Activated T-cell treated with anti-CD3 and anti-CD28 coated beads, Interleukin-2, amount 50 U/mL, for 72 hours (primary cell): Measurements from ENCODE around the gene GTPBP4. TPM values are rescaled to one million over a fixed set of nuclear protein-coding genes. Genes with fewer than 3 reads are reported as not detected.

Source experiments
- ATAC-seq, 2 donors: fragments of 150-1000 bp; cut with Tn5 transposase; replicated peaks in 1 of 2; 2 replicates each; pipeline ENCODE4 v1.10.0; 2021; ENCODE audit warnings: moderate library complexity in 2 of 2, mild to moderate bottlenecking in 1 of 2
- DNase-seq, 2 donors: peaks; one replicate each; pipeline ENCODE4 v3.0.0; 2021 to 2022; ENCODE audit warnings: mixed read lengths in 1 of 2
- H3K27ac Mint-ChIP-seq: one replicate; pipeline ENCODE4 v1.8.0; 2022; ENCODE audit warnings: mild to moderate bottlenecking, moderate library complexity, mixed read lengths
- H3K27me3 Mint-ChIP-seq: one replicate; pipeline ENCODE4 v1.8.0; 2022; ENCODE audit warnings: low read depth, mixed read lengths
- H3K36me3 Mint-ChIP-seq, 2 donors: one replicate each; pipeline ENCODE4 v1.8.0; 2022; ENCODE audit warnings: mixed read lengths in 2 of 2, mild to moderate bottlenecking in 1 of 2; ENCODE audit not compliant: insufficient read depth in 2 of 2
- H3K4me1 Mint-ChIP-seq: one replicate; pipeline ENCODE4 v1.8.0; 2022; ENCODE audit warnings: low read depth, mixed read lengths
- H3K4me3 Mint-ChIP-seq, 2 donors: one replicate each; pipeline ENCODE4 v1.8.0; 2022; ENCODE audit warnings: mild to moderate bottlenecking in 2 of 2, mixed read lengths in 2 of 2, moderate library complexity in 2 of 2
- H3K9me3 Mint-ChIP-seq, 2 donors: one replicate each; pipeline ENCODE4 v1.8.0; 2022; ENCODE audit warnings: mixed read lengths in 2 of 2
- total RNA-seq, 2 donors: library from RNA; stranded (reverse); gene quantifications; one replicate each; pipeline ENCODE4 v1.2.3, GENCODE V29; 2022

The GTPBP4 gene
- total RNA-seq, 2 donors from 2014 or later, result 76.9 to 78.1 TPM

DNA sequence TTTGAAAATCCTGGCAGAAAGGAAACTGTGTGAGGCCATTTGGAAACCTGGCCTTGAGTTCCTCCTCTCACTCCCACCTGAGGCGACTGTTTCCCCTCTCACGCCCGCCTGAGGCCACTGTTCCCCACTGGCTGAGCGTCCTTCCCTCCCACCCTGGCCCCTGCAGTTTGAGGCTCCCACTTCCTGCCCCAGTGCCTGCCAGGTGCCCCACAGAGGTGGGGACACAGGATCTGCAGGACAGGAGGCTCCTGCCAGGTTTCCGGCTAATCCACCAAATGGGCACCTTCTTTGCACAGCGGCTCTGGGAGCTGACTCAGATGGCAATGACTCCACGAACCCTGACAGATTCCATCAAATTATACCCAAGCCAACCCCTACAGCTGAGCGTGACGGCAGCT, 32.4 kb upstream of the GTPBP4 start:
- Mint-ChIP-seq H3K9me3 (no peaks in the 10 kb centered on the region), H3K4me3 (no peak overlapping the region), H3K4me1 (no peaks in the 10 kb centered on the region), H3K27ac (no peak overlapping the region), H3K27me3 (peaks cover 4% of the 10 kb centered on the region), H3K36me3 (no peaks in the 10 kb centered on the region)
- ATAC-seq (no peak), DNase-seq (no peak)

GRCh38 chr10:958106-958505, 30.1 kb upstream of the GTPBP4 start:
- Mint-ChIP-seq H3K4me3 (no peak overlapping the region), H3K9me3 (no peaks in the 10 kb centered on the region), H3K27ac (no peak overlapping the region), H3K27me3 (no peaks in the 10 kb centered on the region), H3K36me3 (no peaks in the 10 kb centered on the region), H3K4me1 (no peaks in the 10 kb centered on the region)
- no peak for DNase-seq
- no peak for ATAC-seq

GRCh38 chr10:958856-959255, 29.4 kb upstream of the GTPBP4 start:
- Mint-ChIP-seq H3K27me3 (no peaks in the 10 kb centered on the region), H3K4me1 (no peaks in the 10 kb centered on the region), H3K36me3 (no peaks in the 10 kb centered on the region), H3K9me3 (no peaks in the 10 kb centered on the region), H3K4me3 (no peak overlapping the region), H3K27ac (no peak overlapping the region)
- no peak for DNase-seq
- no peak for ATAC-seq

DNA sequence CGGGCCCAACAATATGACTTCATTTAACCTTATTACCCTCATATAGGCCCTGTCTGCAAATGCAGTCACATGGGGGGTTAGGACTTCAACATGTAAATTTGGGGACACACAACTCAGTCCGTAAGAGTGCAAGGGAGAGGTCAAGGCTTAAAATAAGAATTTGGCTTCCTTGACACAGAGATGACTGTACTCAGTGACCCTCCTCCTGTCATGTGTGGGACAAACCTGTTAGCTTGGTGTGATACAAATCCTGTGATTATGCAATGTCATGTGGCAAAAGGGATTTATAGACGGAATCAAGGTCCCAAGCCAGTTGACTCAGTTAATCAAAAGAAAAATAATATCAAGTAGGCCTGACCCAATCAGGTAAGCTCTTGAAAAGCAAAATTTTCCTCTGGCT, 25.9 kb upstream of the GTPBP4 start:
- ATAC-seq, result no peak
- H3K36me3 Mint-ChIP-seq, result no peaks in the 10 kb centered on the region
- no peak for DNase-seq
- H3K27me3 Mint-ChIP-seq, result no peaks in the 10 kb centered on the region
- no peak overlapping the region for H3K27ac Mint-ChIP-seq
- peaks cover 5% of the 10 kb centered on the region for H3K4me1 Mint-ChIP-seq
- peaks cover 1 to 5% of the 10 kb centered on the region in 2 donors for H3K9me3 Mint-ChIP-seq
- no peak overlapping the region for H3K4me3 Mint-ChIP-seq

- no peaks in the 10 kb centered on the region for H3K36me3 Mint-ChIP-seq
- ATAC-seq (no peak), DNase-seq (no peak)
- peaks cover under 1% of the 10 kb centered on the region for H3K27me3 Mint-ChIP-seq
- H3K4me1 Mint-ChIP-seq, result peaks cover 6% of the 10 kb centered on the region
- H3K4me3 Mint-ChIP-seq, result no peak overlapping the region
- no peak overlapping the region for H3K27ac Mint-ChIP-seq
- peaks cover 1 to 5% of the 10 kb centered on the region in 2 donors for H3K9me3 Mint-ChIP-seq
Observed at GRCh38 chr10:963186-963585, 25.0 kb upstream of the GTPBP4 start.

GRCh38 chr10:963655-964054, 24.6 kb upstream of the GTPBP4 start:
- H3K36me3 Mint-ChIP-seq, result no peaks in the 10 kb centered on the region
- H3K4me1 Mint-ChIP-seq, result peaks cover 6% of the 10 kb centered on the region
- no peak overlapping the region for H3K4me3 Mint-ChIP-seq
- peaks cover 5% of the 10 kb centered on the region for H3K27me3 Mint-ChIP-seq
- no peak overlapping the region for H3K27ac Mint-ChIP-seq
- peaks cover 1 to 5% of the 10 kb centered on the region in 2 donors for H3K9me3 Mint-ChIP-seq
- ATAC-seq (no peak), DNase-seq (no peak)

- H3K27ac Mint-ChIP-seq, result no peak overlapping the region
- DNase-seq, result no peak
- H3K9me3 Mint-ChIP-seq, result peaks cover 1 to 5% of the 10 kb centered on the region in 2 donors
- no peak for ATAC-seq
- H3K36me3 Mint-ChIP-seq, result no peaks in the 10 kb centered on the region
- H3K4me1 Mint-ChIP-seq, result peaks cover 6% of the 10 kb centered on the region
- H3K4me3 Mint-ChIP-seq, result no peak overlapping the region
- H3K27me3 Mint-ChIP-seq, result peaks cover 13% of the 10 kb centered on the region
Observed at GRCh38 chr10:964321-964987, 23.8 kb upstream of the GTPBP4 start.

DNA sequence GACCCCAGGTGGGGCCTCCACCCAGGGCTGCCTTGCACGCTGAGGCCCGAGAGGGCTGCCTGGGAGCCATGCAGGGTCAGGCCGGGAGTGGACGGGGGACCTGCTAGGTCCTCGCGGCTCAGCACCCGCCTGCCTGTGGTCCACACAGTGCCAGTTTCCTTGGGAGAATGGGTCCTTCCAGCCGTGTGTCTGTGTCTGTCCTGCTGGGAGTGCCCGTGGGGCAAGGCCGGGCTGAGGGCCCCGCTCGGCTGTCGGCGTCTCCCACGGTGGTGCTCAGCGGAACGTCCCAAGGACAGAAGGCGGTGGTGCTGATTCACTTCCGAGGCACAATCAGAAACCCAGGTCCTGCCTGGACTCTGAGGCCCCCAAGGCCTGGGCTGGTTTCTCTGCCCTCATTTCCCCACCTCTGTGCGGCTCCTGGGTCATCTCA, 23.2 kb upstream of the GTPBP4 start:
- ATAC-seq (no peak), DNase-seq (no peak)
- H3K36me3 Mint-ChIP-seq, result no peaks in the 10 kb centered on the region
- H3K27ac Mint-ChIP-seq, result no peak overlapping the region
- peaks cover 1 to 5% of the 10 kb centered on the region in 2 donors for H3K9me3 Mint-ChIP-seq
- H3K4me1 Mint-ChIP-seq, result peaks cover 6% of the 10 kb centered on the region
- peaks cover 18% of the 10 kb centered on the region for H3K27me3 Mint-ChIP-seq
- no peak overlapping the region for H3K4me3 Mint-ChIP-seq

DNA sequence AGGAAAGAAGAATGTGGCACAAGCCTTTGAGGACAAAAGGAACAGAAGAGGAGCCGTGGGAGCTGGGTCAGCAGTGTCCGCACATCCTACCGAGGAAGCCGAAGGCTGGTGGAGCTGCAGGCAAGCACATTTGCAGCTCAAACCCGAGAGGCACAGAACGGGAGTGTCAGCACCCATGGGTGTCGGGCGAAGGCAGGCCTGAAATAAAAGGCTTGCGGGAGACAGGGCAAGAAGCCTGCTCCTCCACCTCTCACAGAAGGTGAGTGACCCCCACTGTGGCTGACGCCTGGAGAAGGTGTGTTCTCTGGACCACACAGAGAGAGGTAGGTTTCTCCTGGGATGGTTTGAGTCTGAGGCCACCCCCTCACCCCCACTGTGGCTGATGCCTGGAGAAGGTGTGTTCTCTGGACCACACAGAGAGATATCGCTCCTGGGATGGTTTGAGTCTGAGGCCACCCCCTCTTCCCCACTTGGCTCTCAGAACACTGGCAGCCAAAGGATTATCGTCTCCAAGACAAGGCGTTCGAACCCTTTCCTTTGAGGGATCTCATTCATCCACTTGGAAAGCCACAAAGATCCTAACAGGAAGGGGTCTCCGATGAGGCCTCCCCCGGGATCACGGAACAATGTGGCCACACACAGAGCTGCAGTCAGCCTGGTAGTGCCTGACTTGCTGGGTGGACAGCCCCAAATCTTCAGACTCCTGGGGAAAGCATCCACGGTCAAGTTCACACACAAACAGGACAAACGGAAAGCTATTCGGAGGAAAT, 21.6 kb upstream of the GTPBP4 start:
- DNase-seq (no peak), ATAC-seq (no peak)
- Mint-ChIP-seq H3K27ac (no peak overlapping the region), H3K36me3 (no peaks in the 10 kb centered on the region), H3K9me3 (peaks cover 1 to 5% of the 10 kb centered on the region in 2 donors), H3K27me3 (peaks cover 19% of the 10 kb centered on the region), H3K4me1 (peaks cover 6% of the 10 kb centered on the region), H3K4me3 (no peak overlapping the region)

DNA sequence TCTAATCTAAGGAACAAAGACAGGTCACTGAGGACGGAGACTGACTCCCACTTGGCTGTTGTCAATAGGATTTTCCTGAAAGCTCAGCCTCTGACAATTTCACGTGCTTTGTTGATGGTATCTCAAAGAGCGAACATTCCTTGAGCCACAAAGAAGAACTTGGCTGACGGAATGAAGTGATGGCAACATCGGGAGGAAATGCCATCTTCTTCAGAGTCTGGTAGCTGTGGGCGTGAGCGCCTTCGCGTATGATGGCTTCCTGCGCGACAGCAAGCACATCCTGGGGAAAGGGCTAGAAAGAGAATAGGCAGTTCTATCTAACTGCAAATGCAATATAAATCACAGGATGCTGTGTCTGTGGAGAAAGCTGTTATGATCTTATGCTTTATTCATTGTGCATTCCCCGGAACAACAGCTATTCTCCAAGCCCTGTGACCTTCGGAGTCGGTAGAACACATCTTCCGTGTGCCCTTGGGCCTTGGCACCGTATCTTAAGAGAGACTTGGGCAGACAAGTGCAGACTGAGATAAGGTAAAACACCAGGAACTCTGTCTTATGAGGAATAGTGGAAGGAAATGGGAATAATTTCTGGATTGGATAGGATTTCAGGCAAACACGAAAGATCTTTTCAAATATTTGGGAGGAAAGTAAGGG, 19.6 kb upstream of the GTPBP4 start:
- H3K27me3 Mint-ChIP-seq, result peaks cover 19% of the 10 kb centered on the region
- DNase-seq (no peak), ATAC-seq (no peak)
- H3K4me3 Mint-ChIP-seq, result no peak overlapping the region
- H3K4me1 Mint-ChIP-seq, result peaks cover 6% of the 10 kb centered on the region
- H3K27ac Mint-ChIP-seq, result no peak overlapping the region
- peaks cover 1 to 5% of the 10 kb centered on the region in 2 donors for H3K9me3 Mint-ChIP-seq
- no peaks in the 10 kb centered on the region for H3K36me3 Mint-ChIP-seq

DNA sequence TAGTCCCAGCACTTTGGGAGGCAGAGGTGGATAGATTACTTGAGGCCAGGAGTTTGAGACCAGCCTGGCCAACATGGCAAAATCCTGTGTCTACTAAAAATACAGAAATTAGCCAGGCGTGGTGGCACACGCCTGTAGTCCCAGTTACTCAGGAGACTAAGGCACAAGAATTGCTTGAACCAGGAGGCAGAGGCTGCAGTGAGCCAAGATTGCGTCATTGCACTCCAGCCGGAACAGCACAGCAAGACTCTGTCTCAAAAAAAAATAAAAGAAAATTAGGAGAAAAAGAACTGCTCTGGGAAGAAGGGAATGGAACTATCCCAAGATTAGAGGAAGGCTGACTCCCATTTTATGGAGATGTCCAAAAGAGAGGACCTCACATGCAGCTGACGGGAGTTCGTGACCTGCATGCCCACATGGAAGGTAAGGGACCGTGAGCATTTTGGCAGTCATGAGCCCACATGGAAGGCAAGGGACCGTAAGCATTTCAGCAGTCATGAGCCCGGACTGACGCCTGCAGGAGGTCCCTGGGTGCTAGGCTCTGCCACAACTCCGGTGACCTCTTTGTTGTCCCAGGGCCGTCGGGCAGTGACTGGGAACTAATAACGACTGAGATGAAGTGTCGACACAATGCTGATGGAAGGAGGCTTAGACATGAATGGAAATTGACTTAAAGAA, 18.6 kb upstream of the GTPBP4 start:
- H3K27me3 Mint-ChIP-seq, result peaks cover 19% of the 10 kb centered on the region
- H3K4me3 Mint-ChIP-seq, result no peak overlapping the region
- ATAC-seq (no peak), DNase-seq (no peak)
- H3K36me3 Mint-ChIP-seq, result no peaks in the 10 kb centered on the region
- peaks cover 1 to 5% of the 10 kb centered on the region in 2 donors for H3K9me3 Mint-ChIP-seq
- H3K4me1 Mint-ChIP-seq, result peaks cover 6% of the 10 kb centered on the region
- no peak overlapping the region for H3K27ac Mint-ChIP-seq

DNA sequence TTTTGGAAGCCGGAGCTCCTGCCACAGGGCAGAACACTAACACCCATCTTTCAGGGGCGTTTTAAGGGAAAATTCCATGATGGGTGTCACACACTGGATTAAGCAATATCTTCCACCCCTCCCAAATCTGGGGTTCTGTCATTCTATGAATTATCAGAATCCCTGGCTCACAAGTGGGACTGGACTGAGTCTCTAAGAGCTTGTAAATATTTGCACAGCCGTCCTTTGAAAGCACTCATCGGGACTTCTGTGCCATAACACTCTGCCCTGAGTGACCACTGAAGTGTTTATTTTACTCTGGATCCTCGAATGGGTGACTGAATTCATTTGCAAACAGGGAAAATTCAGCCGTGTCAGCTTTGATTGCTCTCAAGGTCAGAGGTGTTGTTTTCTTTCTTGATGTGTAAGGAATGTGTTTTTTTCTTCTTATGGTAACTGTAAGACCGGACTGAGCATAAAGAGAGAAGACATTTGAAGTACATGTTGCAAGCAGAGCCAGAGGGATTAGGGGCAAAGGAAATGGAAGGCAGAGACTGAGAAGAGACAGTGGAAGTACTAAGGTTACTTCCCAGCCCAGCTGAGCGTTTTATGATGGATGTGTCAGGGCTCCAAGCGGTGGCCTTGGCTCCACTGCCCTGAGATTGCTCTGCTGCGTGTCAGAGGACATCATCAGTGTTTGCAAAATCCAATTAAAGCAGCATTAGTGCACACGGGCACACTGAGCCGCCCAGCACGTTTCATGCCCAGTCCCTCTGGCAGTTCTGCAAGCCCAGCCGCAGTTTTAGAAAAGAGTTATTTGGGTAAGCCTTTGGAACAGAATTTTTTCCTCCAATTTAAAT, 17.7 kb upstream of the GTPBP4 start:
- Mint-ChIP-seq H3K4me1 (peaks cover 6% of the 10 kb centered on the region), H3K36me3 (no peaks in the 10 kb centered on the region), H3K4me3 (no peak overlapping the region), H3K27ac (no peak overlapping the region), H3K27me3 (peaks cover 19% of the 10 kb centered on the region), H3K9me3 (peaks cover 1 to 5% of the 10 kb centered on the region in 2 donors)
- no peak for DNase-seq
- ATAC-seq, result no peak
